Loucy (cell line): ENCODE data around the gene HAP1.

Source experiments
- H2AFZ ChIP-seq: fragments of 200-600 bp; sonication (generic); 2 replicates; pipeline ENCODE4 v1.6.0; 2016; ENCODE audit warnings: antibody characterized with exemption, mild to moderate bottlenecking, low read length, moderate library complexity
- H3F3A ChIP-seq: fragments of 200-600 bp; 2 replicates; pipeline ENCODE4 v1.6.0; 2016; ENCODE audit warnings: antibody characterized with exemption, low read depth, mild to moderate bottlenecking
- H3K27me3 ChIP-seq: fragments of 200-600 bp; sonication (generic); 2 replicates; pipeline ENCODE4 v1.6.1; 2014; ENCODE audit warnings: low read length, mild to moderate bottlenecking; ENCODE audit not compliant: insufficient read depth, poor library complexity, severe bottlenecking
- H3K36me3 ChIP-seq: fragments of 200-600 bp; sonication (generic); 2 replicates; pipeline ENCODE4 v1.6.1; 2016; ENCODE audit warnings: low read length; ENCODE audit not compliant: insufficient read depth
- H3K4me1 ChIP-seq: fragments of 200-600 bp; sonication (generic); 2 replicates; pipeline ENCODE4 v1.5.1; 2014; ENCODE audit warnings: low read length, mild to moderate bottlenecking; ENCODE audit not compliant: insufficient read depth, poor library complexity, severe bottlenecking
- H3K4me2 ChIP-seq: fragments of 200-600 bp; sonication (generic); 2 replicates; pipeline ENCODE4 v1.6.0; 2014; ENCODE audit warnings: antibody characterized with exemption, low read length, low read depth, mild to moderate bottlenecking; ENCODE audit not compliant: poor library complexity, severe bottlenecking
- H3K4me3 ChIP-seq: fragments of 200-600 bp; sonication (generic); 2 replicates; pipeline ENCODE4 v1.5.1; 2014; ENCODE audit warnings: low read length, mild to moderate bottlenecking, mixed read lengths; ENCODE audit not compliant: poor library complexity, severe bottlenecking
- H3K79me2 ChIP-seq: fragments of 200-600 bp; sonication (generic); 2 replicates; pipeline ENCODE4 v1.6.1; 2014; ENCODE audit warnings: low read length; ENCODE audit not compliant: insufficient read depth
- H3K9ac ChIP-seq: fragments of 200-600 bp; sonication (generic); 2 replicates; pipeline ENCODE4 v1.6.0; 2014; ENCODE audit warnings: mild to moderate bottlenecking, low read depth, low read length, moderate library complexity; ENCODE audit not compliant: poor library complexity, severe bottlenecking
- H3K9me2 ChIP-seq: fragments of 200-600 bp; sonication (generic); replicated peaks from 2 replicates; pipeline ENCODE4 v1.6.1; 2016; ENCODE audit warnings: low read depth, low read length, mixed read lengths
- H3K9me3 ChIP-seq: fragments of 200-600 bp; sonication (generic); 2 replicates; pipeline ENCODE4 v1.6.1; 2014; ENCODE audit warnings: mild to moderate bottlenecking, antibody characterized with exemption, low read length, low read depth; ENCODE audit not compliant: insufficient read depth
- H4K20me1 ChIP-seq: fragments of 200-600 bp; sonication (generic); 2 replicates; pipeline ENCODE4 v1.6.0; 2014; ENCODE audit warnings: antibody characterized with exemption, low read length, mild to moderate bottlenecking; ENCODE audit not compliant: insufficient read depth, poor library complexity, severe bottlenecking
- CTCF ChIP-seq: fragments of 200-600 bp; sonication (generic); conservative IDR thresholded peaks from 2 replicates; pipeline ENCODE4 v1.5.1; 2014; ENCODE audit warnings: mild to moderate bottlenecking, antibody characterized with exemption, low read length
- EZH2phosphoT487 ChIP-seq: fragments of 200-600 bp; IDR thresholded peaks from 2 replicates; pipeline ENCODE4 v1.6.1; 2018; ENCODE audit warnings: antibody characterized with exemption, mild to moderate bottlenecking, moderate library complexity, borderline replicate concordance

Gene HAP1

GRCh38 chr17:41767324-41768042, 33.0 kb upstream of the HAP1 start:
- Histone ChIP-seq H3K4me2 (no peak overlapping the region), H3K9me2 (no peaks in the 10 kb centered on the region), H3K4me1 (no peaks in the 10 kb centered on the region), H4K20me1 (peaks cover 12% of the 10 kb centered on the region), H2AFZ (no peak overlapping the region), H3K27me3 (no peaks in the 10 kb centered on the region), H3K79me2 (peaks cover 2% of the 10 kb centered on the region; the same call in 1 of the 2 replicates), H3K36me3 (peaks cover 90% of the 10 kb centered on the region; the same call in 1 of the 2 replicates), H3F3A (no peaks in the 10 kb centered on the region), H3K9ac (no peak overlapping the region), H3K9me3 (no peaks in the 10 kb centered on the region), H3K4me3 (no peak overlapping the region)
- TF ChIP-seq CTCF (no peak), EZH2phosphoT487 (no peak)

- no peaks in the 10 kb centered on the region for H3F3A ChIP-seq
Measured at GRCh38 chr17:41766135-41766534, 31.7 kb upstream of the HAP1 start.

GRCh38 chr17:41763327-41763726, 28.9 kb upstream of the HAP1 start:
- Histone ChIP-seq H3K27me3 (no peaks in the 10 kb centered on the region), H4K20me1 (peaks cover 3% of the 10 kb centered on the region), H3F3A (no peaks in the 10 kb centered on the region), H3K36me3 (peaks cover 83% of the 10 kb centered on the region; the same call in 1 of the 2 replicates), H3K4me2 (no peak overlapping the region), H3K4me3 (no peak overlapping the region), H3K4me1 (no peaks in the 10 kb centered on the region), H3K9me3 (no peaks in the 10 kb centered on the region), H2AFZ (no peak overlapping the region), H3K9ac (no peak overlapping the region), H3K9me2 (no peaks in the 10 kb centered on the region), H3K79me2 (no peaks in the 10 kb centered on the region)
- TF ChIP-seq CTCF (no peak), EZH2phosphoT487 (no peak)

More at GRCh38 chr17:41766135-41766534, 31.7 kb upstream of the HAP1 start:
- Histone ChIP-seq H3K27me3 (no peaks in the 10 kb centered on the region), H2AFZ (no peak overlapping the region), H3K4me1 (no peaks in the 10 kb centered on the region), H3K9me2 (no peaks in the 10 kb centered on the region), H3K4me2 (no peak overlapping the region), H3K9me3 (no peaks in the 10 kb centered on the region), H3K9ac (no peak overlapping the region), H3K4me3 (no peak overlapping the region), H4K20me1 (peaks cover 3% of the 10 kb centered on the region), H3K36me3 (peaks cover 91% of the 10 kb centered on the region; the same call in 1 of the 2 replicates), H3K79me2 (no peaks in the 10 kb centered on the region)
- TF ChIP-seq CTCF, result no peak
- TF ChIP-seq EZH2phosphoT487, result no peak
